GM10266 (cell line): ENCODE measurements around the gene PAK3.

Source experiments
- DNase-seq: peaks from one replicate; pipeline ENCODE4 v3.0.0; 2012; ENCODE audit errors: extremely low spot score
- CTCF ChIP-seq: IDR thresholded peaks from 2 replicates; pipeline ENCODE4 v1.5.1; 2012; ENCODE audit warnings: mild to moderate bottlenecking, low read depth; ENCODE audit not compliant: control insufficient read depth, insufficient read depth; ENCODE audit errors: missing control alignments

The PAK3 gene

GRCh38 chrX:111165902-111166301 lies 69.9 kb downstream of the PAK3 start:
- no peak for TF ChIP-seq CTCF
- DNase-seq, result no peak

- no peak for DNase-seq
Measured at GRCh38 chrX:111167334-111167733, 71.3 kb downstream of the PAK3 start.

GRCh38 chrX:111168314-111168713 lies 72.3 kb downstream of the PAK3 start:
- peak; percentile 33 for TF ChIP-seq CTCF
- no peak for DNase-seq

More at GRCh38 chrX:111167334-111167733, 71.3 kb downstream of the PAK3 start:
- TF ChIP-seq CTCF, result no peak

GRCh38 chrX:111169141-111169540 lies 73.2 kb downstream of the PAK3 start:
- no peak for DNase-seq
- no peak for TF ChIP-seq CTCF

- no peak for TF ChIP-seq CTCF
- no peak for DNase-seq
Measured at GRCh38 chrX:111170017-111170416, 74.0 kb downstream of the PAK3 start.

- DNase-seq, result no peak
- TF ChIP-seq CTCF, result no peak
Measured at GRCh38 chrX:111180750-111181240, 84.8 kb downstream of the PAK3 start.

GRCh38 chrX:111181951-111182350 lies 86.0 kb downstream of the PAK3 start:
- DNase-seq, result no peak
- TF ChIP-seq CTCF, result no peak
